GM18858 (cell line): ENCODE measurements around the gene NDST4.
A peak's percentile ranks its signal among the peaks of the same experiment; 100 is the strongest.
"Not testable (repeated sequence)": the region's sequence is repeated elsewhere in the genome, so short reads cannot be mapped to it uniquely, and the experiment has no call there.

Experiments
- ATAC-seq: cut with Tn5 transposase; IDR thresholded peaks from one replicate; pipeline ENCODE4 v1.9.1; 2021; ENCODE audit not compliant: unreplicated experiment

Gene NDST4

GRCh38 chr4:115058533-115058932 is 54.9 kb downstream of the NDST4 start:
- no peak for ATAC-seq

- ATAC-seq = no peak
These were observed 58.6 kb downstream of the NDST4 start for GRCh38 chr4:115054836-115055235.

GRCh38 chr4:115053313-115053712 is 60.1 kb downstream of the NDST4 start:
- no peak for ATAC-seq

GRCh38 chr4:115042496-115042895 is 70.9 kb downstream of the NDST4 start:
- peak; percentile 65 for ATAC-seq

- no peak for ATAC-seq
These were observed 83.1 kb downstream of the NDST4 start for GRCh38 chr4:115030281-115030680.

- ATAC-seq = no peak
These were observed 84.6 kb downstream of the NDST4 start for GRCh38 chr4:115028682-115029410.

GRCh38 chr4:114999880-115000279 is 113.5 kb downstream of the NDST4 start:
- no peak for ATAC-seq

- no peak for ATAC-seq
These were observed 115.1 kb downstream of the NDST4 start for GRCh38 chr4:114998316-114998715.

- no peak for ATAC-seq
These were observed 115.7 kb downstream of the NDST4 start for GRCh38 chr4:114997576-114998247.

GRCh38 chr4:114986133-114986532 is 127.3 kb downstream of the NDST4 start:
- no peak for ATAC-seq

GRCh38 chr4:114980932-114981708 is 132.3 kb downstream of the NDST4 start:
- ATAC-seq = no peak

GRCh38 chr4:114980399-114980798 is 133.0 kb downstream of the NDST4 start:
- ATAC-seq = not testable (repeated sequence)

- ATAC-seq = no peak
These were observed 136.5 kb downstream of the NDST4 start for GRCh38 chr4:114976901-114977300.

GRCh38 chr4:114964026-114964425 is 149.4 kb downstream of the NDST4 start:
- no peak for ATAC-seq

- no peak for ATAC-seq
These were observed 167.8 kb downstream of the NDST4 start for GRCh38 chr4:114945616-114946015.

GRCh38 chr4:114941503-114941902 is 171.9 kb downstream of the NDST4 start:
- ATAC-seq = no peak

- no peak for ATAC-seq
These were observed 185.5 kb downstream of the NDST4 start for GRCh38 chr4:114927881-114928280.

- ATAC-seq = no peak
These were observed 186.8 kb downstream of the NDST4 start for GRCh38 chr4:114926583-114926982.

GRCh38 chr4:114924311-114924710 is 189.1 kb downstream of the NDST4 start:
- ATAC-seq = no peak

GRCh38 chr4:114922592-114922933 is 190.9 kb downstream of the NDST4 start:
- ATAC-seq = no peak

GRCh38 chr4:114921790-114922591 is 191.4 kb downstream of the NDST4 start:
- ATAC-seq = no peak
